GM18517 (cell line): ENCODE data around the gene DSCAM.
"Not testable (repeated sequence)": the region's sequence is repeated elsewhere in the genome, so short reads cannot be mapped to it uniquely, and the experiment has no call there.

Experiments used
- ATAC-seq: cut with Tn5 transposase; IDR thresholded peaks from one replicate; pipeline ENCODE4 v1.9.1; 2021; ENCODE audit warnings: mild to moderate bottlenecking, moderate library complexity; ENCODE audit not compliant: unreplicated experiment

DSCAM gene

DNA sequence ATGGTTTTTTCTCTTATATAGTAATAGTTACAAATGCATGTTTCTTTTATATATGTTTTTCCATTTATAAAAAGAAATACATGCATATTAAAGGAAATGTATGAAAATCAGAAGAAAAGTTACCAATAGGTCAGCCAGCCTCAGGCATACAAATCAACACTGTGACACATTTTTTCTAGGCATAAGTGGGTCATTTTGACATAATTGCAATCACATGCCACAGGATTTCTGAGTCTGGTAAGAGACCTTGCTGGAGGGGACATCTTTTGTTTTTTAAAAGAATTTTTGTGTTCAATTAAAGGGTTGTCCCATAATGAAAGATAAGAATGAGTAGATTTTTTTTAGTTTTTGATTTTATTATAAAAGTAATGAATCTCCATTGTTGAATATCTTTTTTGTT is 506.6 kb downstream of the DSCAM start:
- ATAC-seq: no peak

DNA sequence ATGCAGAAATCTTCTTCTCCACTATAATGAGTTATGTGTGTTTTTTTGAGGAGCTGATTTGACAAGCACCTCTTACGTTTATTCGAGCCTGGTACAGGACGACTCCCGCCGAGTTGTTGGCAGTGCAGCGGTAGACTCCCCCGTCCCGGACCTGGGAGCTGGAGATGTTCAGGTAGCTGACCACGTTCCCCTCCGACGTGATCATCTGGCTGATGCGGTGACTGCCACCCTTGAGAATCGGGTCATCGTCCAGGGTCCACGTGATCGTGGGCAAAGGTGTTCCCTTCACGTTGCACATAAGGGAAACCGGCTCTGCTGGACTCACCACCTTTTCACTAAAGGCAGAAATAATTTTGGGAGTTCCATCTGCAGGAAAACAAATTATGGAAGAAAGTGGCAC is 507.9 kb downstream of the DSCAM start:
- no peak for ATAC-seq

DNA sequence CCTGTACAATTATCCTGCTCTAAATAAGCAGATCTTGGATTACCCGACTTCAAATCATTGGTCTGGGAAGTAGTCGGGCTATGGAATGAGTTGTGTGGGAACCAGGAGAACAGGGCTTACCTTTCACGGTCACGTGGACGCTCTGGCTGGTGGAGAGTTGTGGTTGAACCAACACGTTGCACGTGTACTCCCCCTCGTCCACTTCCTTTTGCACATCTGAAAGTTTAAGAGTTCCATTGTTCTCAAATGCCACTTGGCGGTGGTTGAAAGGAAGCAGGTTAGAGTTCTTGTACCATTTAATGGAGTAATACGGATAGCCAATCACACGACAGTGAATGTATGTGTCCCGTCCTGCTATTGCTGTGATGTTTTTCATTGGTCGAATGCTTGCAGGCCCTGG is 509.0 kb downstream of the DSCAM start:
- no peak for ATAC-seq

DNA sequence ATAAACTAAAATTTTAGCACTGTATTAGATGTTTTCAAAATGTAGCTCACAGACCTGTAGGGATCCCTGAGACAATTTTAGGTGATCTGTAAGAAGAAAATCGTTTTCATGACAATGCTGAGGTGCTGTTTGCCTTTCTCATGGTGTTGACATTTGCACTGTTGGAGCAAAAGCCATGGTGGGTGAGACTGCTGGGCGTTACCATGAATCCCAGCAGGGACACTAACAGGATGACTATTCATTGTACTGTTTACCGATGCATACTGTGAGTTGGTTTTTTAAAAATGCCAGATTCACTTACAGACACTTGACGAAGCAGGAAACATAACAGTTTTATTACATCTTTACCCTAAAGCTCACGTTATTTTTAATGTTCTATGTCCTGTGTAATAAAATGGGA is 511.3 kb downstream of the DSCAM start:
- no peak for ATAC-seq

DNA sequence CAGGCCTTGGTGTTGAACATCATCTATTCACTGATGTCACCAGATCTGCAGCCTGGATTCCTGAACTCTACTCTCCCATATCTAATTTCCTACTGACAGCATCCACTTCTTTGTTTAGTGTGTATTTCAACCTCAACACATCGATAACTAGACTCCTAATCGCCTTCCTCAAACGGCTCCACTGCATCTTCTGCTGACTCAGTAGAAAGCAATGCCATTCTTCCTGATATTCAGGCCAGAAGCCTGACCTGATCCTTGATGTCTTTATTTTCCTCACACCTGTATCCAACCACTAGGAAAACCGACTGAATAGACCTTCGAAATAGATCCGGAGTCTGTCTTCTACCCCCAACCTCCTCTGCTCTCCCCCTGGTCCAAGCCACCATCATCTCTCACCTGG is 512.8 kb downstream of the DSCAM start:
- no peak for ATAC-seq

DNA sequence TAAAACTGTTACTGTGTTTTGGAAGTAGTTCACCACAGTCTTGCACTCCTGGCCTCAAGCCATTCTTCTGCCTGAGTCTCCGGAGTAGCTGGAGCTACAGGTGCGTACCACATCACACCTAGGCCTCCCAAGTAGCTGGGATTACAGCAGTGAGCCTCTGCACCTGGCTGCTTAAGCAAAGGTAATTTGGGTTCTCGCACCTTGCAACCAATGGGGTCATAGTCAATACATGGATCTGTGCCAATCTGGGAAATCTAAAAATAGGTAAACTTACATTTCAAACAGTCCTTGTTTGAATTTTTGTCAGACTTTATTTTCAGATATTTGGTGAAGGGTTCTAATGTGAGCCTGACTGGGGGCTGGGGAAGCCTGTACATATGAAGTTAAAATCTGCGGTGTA is 513.2 kb downstream of the DSCAM start:
- no peak for ATAC-seq

DNA sequence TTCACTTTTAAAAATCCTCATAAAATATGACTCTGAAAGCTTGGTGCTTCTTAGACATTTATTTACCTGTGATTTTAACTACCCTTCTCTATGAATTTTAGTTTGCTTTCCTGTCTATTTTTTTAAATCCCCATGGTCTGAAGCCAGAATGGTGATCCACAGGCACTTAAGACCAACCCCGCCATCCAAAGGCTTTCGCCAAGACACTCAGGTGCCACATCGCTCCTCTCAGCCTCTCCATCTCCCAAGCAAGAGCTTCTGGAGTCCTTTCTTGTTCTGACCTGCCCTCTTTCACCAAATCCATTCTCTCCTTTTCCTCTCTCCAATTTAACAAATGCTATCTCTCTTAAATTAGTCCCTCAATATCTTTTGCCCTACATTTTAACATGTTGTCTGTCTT is 515.2 kb downstream of the DSCAM start:
- no peak for ATAC-seq

DNA sequence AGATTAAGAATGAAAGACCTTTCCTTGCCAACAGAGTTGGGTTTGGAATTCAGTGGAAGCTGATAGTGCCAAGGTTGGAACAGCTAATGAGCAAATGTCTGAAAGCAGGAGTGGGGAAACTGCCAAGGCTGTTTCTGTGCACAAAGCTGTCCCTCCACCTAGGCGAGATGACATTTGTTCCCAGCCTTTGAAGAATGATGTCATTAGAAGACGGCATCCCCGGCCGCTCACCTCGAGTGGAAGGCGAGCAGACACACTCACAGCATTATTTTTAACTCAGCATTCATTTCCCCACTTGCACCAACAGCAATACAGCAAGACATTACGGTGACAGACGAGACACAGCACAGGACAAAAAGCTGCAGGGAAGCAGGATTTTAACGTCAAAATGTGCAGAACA is 515.8 kb downstream of the DSCAM start:
- no peak for ATAC-seq

DNA sequence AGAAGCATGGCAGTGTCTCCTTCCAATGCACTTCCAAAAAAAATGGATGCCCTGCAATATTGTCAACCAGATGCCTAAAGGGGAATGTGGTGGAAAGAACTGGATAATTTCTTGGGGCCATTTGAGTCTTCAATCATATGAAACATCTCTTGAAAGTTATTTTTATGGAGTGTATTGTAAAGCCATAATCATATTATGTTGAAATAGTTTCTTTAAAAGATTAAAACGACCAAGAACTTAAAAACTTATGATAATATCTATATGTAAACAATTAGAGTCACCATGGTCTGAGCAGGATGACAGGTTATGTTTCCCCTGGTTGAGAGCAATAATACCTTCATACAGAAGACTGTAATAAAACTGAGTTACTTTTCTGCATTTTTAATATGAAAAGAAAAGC is 522.6 kb downstream of the DSCAM start:
- ATAC-seq: no peak

DNA sequence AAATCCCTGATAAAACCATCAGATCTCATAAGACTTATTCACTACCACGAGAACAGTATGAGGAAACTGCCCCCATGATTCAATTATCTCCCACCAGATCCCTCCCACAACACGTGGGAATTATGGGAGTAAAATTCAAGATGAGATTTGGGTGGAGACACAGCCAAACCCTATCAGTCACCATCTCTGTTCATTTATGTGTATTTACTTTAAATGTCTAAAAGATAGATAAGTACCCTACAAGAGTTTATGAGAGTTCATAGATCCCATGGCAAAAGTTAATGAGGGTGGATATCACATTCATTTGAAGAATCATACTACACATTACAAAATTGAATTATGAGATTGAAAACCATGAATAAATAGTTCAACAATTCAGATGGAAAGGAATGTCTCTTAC is 526.2 kb downstream of the DSCAM start:
- ATAC-seq: not testable (repeated sequence)

DNA sequence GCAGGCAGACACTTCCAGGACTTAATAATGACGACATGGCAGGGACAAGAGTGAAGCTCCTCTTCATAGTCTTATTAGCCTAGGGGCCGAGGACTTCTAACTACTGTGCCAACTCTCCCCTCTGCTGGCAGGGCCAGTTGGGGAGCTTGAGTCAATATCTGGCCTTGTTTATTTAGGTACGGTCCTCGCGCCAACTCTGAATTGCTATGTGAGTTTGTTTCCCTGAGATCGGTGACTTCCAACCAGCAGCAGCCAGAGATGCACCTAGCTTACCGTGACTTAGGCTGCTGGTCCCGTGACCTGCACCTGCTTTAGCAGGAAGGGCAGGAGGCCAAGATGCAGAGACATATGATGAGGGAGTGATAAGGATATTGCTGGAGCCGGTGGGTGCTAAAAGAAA is 528.6 kb downstream of the DSCAM start:
- ATAC-seq: no peak

DNA sequence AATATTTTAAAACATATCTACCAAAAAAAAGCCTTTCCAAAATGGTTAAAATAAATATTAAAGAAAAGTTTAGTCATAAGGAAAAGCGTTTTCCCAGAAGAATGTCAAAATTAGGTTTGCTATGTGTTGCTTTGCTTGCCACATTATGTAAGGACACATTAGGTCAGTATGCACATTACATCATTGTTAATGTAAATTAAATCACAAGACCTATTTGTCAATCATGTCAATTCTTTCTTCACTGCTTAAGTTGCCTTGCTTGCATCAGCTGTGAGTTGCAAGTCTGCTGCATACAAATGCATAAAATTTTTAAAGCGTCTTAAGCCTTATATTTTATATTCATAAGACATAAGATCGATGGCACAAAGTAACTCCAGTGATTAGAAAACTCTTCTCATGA is 530.9 kb downstream of the DSCAM start:
- ATAC-seq: no peak

DNA sequence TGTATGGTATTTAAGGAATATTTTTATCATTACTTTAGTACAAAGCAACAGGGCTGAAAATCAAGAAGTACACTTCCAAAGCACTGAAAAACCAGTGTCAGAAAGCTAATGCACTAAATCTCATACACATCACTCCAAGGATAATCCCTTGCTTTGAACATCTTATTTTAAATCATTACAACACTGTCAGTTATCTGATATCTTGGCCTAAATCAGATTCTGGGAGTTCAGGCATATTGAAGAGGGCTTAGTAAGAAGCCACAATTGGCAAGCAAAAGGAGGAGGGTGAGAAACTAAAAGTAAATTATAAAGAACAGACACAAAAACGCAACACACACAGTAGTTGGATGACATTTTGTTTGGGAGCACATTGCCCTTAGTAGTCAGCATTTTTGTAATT is 531.3 kb downstream of the DSCAM start:
- no peak for ATAC-seq

DNA sequence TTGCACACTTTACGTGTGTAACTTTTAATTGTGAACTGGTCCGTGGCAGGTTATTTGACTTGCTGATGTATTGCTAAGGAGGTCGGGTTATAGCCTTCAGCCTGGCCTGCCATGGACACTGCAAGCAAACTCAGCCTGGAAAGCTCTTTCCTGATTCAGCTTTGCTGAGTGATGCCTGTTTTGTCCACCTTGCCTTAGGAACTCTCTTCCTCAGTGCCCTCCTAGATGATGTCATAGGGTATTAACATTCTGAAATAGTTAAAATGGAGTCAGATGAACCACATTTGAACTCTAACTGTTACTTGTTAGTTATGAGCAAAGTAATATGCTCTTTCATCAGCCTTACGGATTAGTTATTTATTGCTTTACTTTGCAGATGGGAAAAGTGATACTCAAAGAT is 533.7 kb downstream of the DSCAM start:
- ATAC-seq: no peak

DNA sequence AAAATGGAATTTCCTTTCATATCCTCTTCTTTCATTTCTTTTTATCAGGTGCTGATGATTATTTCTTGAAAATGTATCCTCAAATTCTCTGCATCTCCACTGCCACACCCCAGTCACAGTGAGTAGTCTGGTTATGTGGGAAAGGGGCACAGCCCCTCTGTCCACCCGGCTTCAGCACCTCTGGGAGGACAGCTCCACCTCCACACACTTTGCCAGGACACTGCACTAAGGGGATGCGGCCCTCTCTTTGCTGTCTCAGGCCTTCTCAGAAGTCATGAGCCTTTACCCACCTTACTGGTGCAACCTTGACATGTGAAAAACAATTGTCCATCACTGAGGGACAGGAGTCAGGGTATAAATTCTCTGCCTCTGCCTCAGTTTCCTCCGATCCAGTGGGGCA is 546.7 kb downstream of the DSCAM start:
- no peak for ATAC-seq

DNA sequence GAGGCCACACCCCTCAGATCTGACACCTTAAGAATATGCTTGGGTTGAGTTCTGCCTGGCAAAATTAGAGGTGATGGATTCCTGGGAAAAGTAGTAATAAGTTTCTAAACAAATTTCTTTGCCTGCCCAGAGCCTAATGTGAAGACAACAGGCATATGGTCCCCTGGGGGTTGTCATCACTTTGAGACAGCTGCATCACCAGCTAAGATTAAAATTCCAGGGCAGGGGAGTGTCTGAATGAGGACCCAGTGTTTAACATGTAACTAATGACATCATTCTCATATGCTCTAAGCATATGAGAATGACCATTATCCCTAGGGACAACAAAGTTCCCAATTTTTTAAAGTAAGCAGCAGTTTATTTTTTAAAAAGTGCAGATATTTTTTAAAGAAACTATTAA is 547.5 kb downstream of the DSCAM start:
- ATAC-seq: no peak

DNA sequence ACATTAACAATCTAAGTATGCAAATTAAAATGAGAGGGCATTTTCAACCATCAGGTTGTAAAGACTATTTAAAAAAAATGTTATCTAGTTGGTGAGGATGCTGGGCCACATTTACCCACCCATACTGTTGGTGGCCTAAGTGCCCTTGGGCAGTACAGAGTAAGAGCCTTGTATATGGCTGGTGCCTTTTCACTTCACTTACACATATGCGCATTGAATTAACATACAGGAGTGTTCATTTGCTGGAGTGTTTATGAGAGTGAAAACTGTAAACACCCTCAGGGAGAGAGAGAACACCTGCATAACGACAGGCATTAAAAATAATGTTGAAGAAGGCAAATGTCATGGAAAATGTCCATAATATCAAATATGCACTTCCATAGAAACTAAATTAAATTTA is 552.6 kb downstream of the DSCAM start:
- ATAC-seq: no peak

DNA sequence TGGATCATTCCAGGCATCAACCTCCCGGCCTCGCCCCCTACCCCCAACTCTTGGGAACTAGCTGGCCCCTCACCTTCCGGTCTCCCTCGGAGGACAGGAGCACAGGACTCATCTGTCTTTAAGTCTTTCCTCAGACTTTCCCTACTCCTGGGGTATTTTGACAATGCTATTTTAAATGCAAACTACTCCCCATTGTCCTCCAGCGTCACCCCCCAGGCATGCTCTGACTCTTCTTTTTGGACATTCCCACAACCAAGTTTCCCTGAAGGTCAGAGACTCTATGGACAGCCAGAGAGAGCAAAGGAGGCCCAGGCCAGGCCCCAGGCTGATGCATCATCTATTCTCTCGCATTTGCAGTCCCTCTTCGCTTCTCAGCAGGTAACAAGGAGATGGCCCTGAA is 555.4 kb downstream of the DSCAM start:
- no peak for ATAC-seq

DNA sequence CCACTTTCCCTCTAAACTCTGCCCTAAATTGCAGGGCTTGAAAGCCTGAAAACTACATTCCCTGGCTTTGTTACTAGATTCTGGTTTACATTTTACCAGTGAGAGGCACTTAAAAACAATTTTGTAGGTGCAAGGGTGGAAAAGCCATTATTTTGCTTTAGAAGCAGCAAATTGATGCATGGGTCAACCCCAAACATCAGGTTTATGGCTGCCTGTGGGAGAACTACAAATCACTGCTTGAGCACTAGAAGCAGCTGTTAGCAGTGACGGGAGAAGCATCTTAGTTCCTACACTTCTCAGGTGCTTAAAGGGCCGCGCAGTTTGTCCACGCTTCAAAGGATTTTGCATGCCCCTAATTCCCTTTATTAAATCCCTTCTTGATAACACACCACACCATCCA is 562.5 kb downstream of the DSCAM start:
- no peak for ATAC-seq

DNA sequence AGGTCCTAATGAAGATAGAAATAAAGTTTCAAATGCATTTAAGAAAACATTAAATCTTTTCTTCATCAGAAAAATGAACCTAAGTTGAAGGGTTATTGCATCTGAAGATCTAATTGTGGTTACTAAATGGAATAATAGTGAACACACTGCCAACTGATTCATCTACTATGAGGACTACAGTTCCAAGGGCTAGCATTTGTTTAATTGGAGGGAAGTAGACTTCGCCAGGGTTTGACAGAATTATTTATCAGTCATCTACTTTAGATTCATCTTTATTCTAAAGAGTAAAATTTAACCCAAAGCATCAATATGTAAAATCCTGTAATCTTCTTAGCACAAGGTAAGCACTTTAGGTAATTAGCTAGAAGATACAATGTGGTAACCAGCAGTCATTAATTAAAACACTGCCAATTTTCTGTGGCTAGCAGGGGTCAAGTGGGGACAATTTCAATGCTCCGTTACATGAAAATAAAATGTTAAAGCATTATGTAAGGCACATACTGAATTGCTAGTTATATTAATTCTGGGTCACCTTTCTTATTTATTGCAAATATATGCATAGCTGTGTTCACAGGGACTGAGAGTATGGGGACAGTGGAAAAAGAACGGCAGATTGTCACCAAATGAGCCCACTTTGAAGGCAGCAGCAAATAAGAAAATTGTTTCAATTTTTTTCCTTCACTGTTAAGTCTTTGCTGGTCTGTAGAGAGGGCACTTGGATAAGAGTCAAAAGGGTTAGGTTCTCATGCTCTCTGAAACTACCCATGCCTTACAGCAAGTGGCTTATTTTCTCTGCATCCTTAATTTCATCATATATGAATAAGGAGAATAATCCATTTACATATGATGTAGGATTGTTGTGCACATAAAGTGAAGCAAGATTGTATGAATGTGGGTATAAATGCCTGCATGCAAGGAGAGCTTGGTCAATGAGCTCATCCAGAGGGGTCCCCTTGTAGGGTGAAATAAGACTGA is 563.8 kb downstream of the DSCAM start:
- no peak for ATAC-seq

DNA sequence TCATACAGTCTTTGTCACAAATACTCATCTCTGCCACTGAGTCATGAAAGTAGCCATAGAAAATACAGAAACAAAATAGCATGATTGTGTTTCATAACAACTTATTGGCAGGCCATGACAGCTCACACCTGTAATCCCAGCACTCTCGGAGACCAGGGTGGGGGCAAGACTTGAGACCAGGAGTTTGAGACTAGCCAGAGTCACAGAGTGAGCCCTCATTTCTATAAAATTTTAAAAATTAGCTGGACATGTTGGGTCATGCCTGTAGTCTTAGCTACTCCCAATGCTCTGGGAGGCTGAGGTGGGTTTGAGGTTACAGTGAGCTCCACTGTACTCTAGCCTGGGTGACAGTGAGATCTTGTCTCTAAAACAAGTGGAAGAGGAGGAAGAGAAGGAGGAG is 568.6 kb downstream of the DSCAM start:
- ATAC-seq: no peak

DNA sequence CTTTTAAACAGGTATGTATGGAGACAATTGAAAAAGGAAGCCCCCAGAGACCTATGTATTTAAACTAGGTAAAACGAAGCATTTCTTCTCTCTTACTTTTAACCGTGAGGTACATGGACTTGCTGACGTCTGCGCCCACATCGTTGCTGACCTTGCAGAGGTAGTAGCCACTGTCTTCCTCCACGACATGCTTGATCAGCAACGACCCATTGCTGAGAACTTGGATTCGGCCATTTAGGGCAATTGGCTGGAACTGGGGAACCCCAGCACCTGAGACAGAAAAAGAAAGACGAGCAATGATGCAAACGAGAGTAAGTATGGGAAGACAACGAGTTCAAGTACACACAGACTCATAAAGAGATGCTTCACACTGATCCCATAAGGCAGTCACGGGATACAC is 571.0 kb downstream of the DSCAM start:
- no peak for ATAC-seq

DNA sequence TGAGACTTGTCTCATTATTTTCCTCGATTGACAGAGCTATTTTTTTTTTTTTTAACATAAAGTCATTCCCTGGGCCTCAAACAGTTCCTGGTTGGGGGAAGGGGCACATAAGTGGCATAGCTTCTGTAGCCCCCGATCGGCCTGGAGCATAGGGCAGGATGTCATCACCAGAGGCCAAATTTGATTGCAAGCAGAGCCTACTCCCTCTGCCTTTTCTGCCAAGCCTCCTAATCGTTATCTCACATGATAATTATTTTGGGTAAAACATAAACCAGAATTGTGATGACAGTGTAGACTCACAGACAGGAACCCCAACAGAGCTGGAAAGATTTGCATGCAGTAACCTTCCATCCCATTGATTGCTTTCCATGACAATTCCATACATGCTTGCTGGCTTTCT is 574.9 kb downstream of the DSCAM start:
- no peak for ATAC-seq
